GM12865 (cell line): ENCODE results near the gene RSPO3.
A peak's percentile ranks its signal among the peaks of the same experiment; 100 is the strongest.

Experiments
- DNase-seq: peaks from one replicate; pipeline ENCODE4 v3.0.0; 2010; ENCODE audit warnings: low read depth
- H3K4me3 ChIP-seq: 2 replicates; pipeline ENCODE4 v1.5.1; 2011; ENCODE audit warnings: mild to moderate bottlenecking, low read depth, low read length, control low read depth
- CTCF ChIP-seq: IDR thresholded peaks from 2 replicates; pipeline ENCODE4 v1.5.1; 2011; ENCODE audit warnings: low read length, control low read depth, low read depth, inconsistent platforms; ENCODE audit not compliant: insufficient read depth; ENCODE audit errors: missing control alignments

The RSPO3 gene

GRCh38 chr6:127118298-127119101, at the start of gene RSPO3:
TSS of gene RSPO3 (plus strand) at chr6:127118671. CDS start at chr6:127119193, 522 bp downstream.
- peak; percentile 28 for DNase-seq

GRCh38 chr6:127069659-127070279, 48.7 kb upstream of the RSPO3 start:
- H3K4me3 ChIP-seq: no peak overlapping the region
- peak; percentile 13 for DNase-seq
- peak; percentile 31 for TF ChIP-seq CTCF

More at GRCh38 chr6:127118298-127119101, at the start of gene RSPO3:
- H3K4me3 ChIP-seq: peak within 1 kb of the TSS; percentile 44
- TF ChIP-seq CTCF: no peak

GRCh38 chr6:127073222-127073621, 45.2 kb upstream of the RSPO3 start:
- TF ChIP-seq CTCF: no peak
- H3K4me3 ChIP-seq: no peak overlapping the region
- no peak for DNase-seq

- DNase-seq: no peak
- no peak overlapping the region for H3K4me3 ChIP-seq
- TF ChIP-seq CTCF: no peak
Measured at GRCh38 chr6:127076466-127076865, 42.0 kb upstream of the RSPO3 start.

- DNase-seq: no peak
- no peak for TF ChIP-seq CTCF
- no peak overlapping the region for H3K4me3 ChIP-seq
Measured at GRCh38 chr6:127077886-127078285, 40.6 kb upstream of the RSPO3 start.

GRCh38 chr6:127078669-127079068, 39.8 kb upstream of the RSPO3 start:
- no peak overlapping the region for H3K4me3 ChIP-seq
- DNase-seq: no peak
- TF ChIP-seq CTCF: no peak
